ENCODE measurements around the gene WDR53. TPM values are rescaled to one million over a fixed set of nuclear protein-coding genes. Genes with fewer than 3 reads are reported as not detected.

The WDR53 gene
- total and polyA plus RNA-seq, 9 of the 15 experiments (the other 6 are each of a cell fraction or from before 2014, with no cell fraction given) = 13.0 to 34.5 (median 20.9) TPM

DNA sequence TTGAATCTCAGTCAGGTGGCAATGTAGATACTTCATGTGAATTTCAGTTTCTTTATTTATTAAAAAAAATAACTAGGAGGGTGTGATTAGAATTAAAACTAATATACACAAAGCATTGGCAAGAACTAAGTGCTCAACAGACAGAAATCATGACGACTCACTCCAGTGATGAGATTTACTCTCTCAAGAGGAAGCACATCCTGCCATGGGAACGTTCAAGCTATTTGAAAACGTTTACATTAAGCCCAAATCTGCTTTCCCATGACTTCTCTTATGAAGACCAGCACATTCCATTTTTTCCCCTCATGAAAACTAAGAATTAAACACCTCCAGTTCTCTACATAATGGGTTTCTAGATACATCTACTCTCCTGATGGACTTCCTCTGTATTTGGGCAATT, 8.5 kb downstream of the WDR53 start:
- DNase-seq (ENCODE audit: extremely low read depth in 1 of 4, low spot score in 3 of 4) (no peak), ATAC-seq (no peak), FAIRE-seq (no peak)
- intact Hi-C loops (cut with micrococcal nuclease) = no loop called here
- H4K20me1 ChIP-seq (replicated peaks; ENCODE audit: control insufficient read depth, insufficient read depth, low read length) = no peaks in the 10 kb centered on the region
- whole genome bisulfite sequencing (ENCODE audit: insufficient coverage, low coverage, missing lambda C conversion rate) = 22% methylated on average over 3 of the region's 3 CpGs
- no peak overlapping the region for H2AFZ ChIP-seq (ENCODE audit: low read depth, low read length)
- no peaks in the 10 kb centered on the region for H3K27me3 ChIP-seq (ENCODE audit: control insufficient read depth in 2 of 2, insufficient read depth in 2 of 2, low read length in 2 of 2)
- no peaks in the 10 kb centered on the region for H3K9me1 ChIP-seq (ENCODE audit: control insufficient read depth, insufficient read depth, low read length)
- H3K4me1 ChIP-seq (replicated peaks in 1 of 2; ENCODE audit: control insufficient read depth in 2 of 2, insufficient read depth in 2 of 2, low read length in 2 of 2) = peaks cover 4 to 12% of the 10 kb centered on the region in 2 experiments; a peak in 4 of 5 replicates
- POLR2A ChIA-PET = interaction anchor here (0.6 kb wide), 1 partner anchor 9 kb away, joined by 3 read pairs; the partner anchor contains the start of genes FBXO45 and WDR53
- no TSS peak for BruUV-seq (replicated peaks)
- H3K27ac ChIP-seq (ENCODE audit: extremely low read depth, low read depth, low read length) = no peak overlapping the region
- peaks cover 10% of the 10 kb centered on the region; the same call in 2 of the 3 replicates for H3K79me2 ChIP-seq (ENCODE audit: control insufficient read depth, insufficient read depth, low read length)
- no peak overlapping the region for H3K4me3 ChIP-seq
- no peak overlapping the region for H3K9ac ChIP-seq (ENCODE audit: insufficient read depth in 1 of 2, low read depth in 2 of 2, low read length in 2 of 2)
- in situ Hi-C loops (cut with MboI) = no loop called here
- no peaks in the 10 kb centered on the region for H3K9me3 ChIP-seq (replicated peaks; ENCODE audit: control insufficient read depth, insufficient read depth, low read depth, low read length)
- CTCF ChIA-PET (ENCODE audit: low intra/inter-chr PET ratio) = no interaction called here
- peaks cover 24% of the 10 kb centered on the region for H3K36me3 ChIP-seq (ENCODE audit: control insufficient read depth, insufficient read depth, low read length)
- no peak overlapping the region for H3K4me2 ChIP-seq (ENCODE audit: insufficient read depth, low read length)
- no peak for TF ChIP-seq POU5F1 (IDR thresholded peaks at IDR 0.05; ENCODE audit: borderline replicate concordance, low read depth, low read length, partially characterized antibody)
- no peak for TF ChIP-seq NONO (IDR thresholded peaks at IDR 0.05; ENCODE audit: low read depth in 2 of 2, low read length in 1 of 2)
- no peak for TF ChIP-seq HOMEZ (CRISPR knock-in tag; IDR thresholded peaks at IDR 0.05)
- TF ChIP-seq HNRNPLL (IDR thresholded peaks at IDR 0.05; ENCODE audit: low read depth, low read length, poor library complexity, severe bottlenecking) = no peak
- TF ChIP-seq NR2C1 (IDR thresholded peaks at IDR 0.05) = no peak
- no peak for TF ChIP-seq NR2C1 (tag; IDR thresholded peaks at IDR 0.05)
- no peak for TF ChIP-seq L3MBTL2 (IDR thresholded peaks at IDR 0.05)
- TF ChIP-seq ZNF24 (IDR thresholded peaks at IDR 0.05) = no peak
